Omental fat pad (tissue), 4 donors: Measurements from ENCODE around the gene TBXA2R. TPM values are rescaled to one million over a fixed set of nuclear protein-coding genes. Genes with fewer than 3 reads are reported as not detected.
"Not testable (repeated sequence)": the region's sequence is repeated elsewhere in the genome, so short reads cannot be mapped to it uniquely, and the experiment has no call there.

ENCODE experiments used
- ATAC-seq: fragments of 150-250 bp; one replicate; pipeline ENCODE4 v1.9.1; 2016; ENCODE audit warnings: mild to moderate bottlenecking, moderate library complexity; ENCODE audit not compliant: low FRiP score
- DNase-seq: peaks from one replicate; pipeline ENCODE4 v3.0.0-alpha.2; 2019; ENCODE audit warnings: low spot score
- CTCF ChIP-seq, 3 donors: fragments of 450-650 bp; IDR thresholded peaks; one replicate each; pipeline ENCODE4 v1.5.1; 2016 to 2017; ENCODE audit warnings: antibody characterized with exemption in 3 of 3, mild to moderate bottlenecking in 3 of 3, moderate library complexity in 2 of 3
- total RNA-seq, 4 donors: library from RNA; depleted of rRNA; stranded (reverse); fragments of >200 nt; gene quantifications; one replicate each; pipeline ENCODE4 v1.1.0, GENCODE V29; 2016

TBXA2R gene
- total RNA-seq, 4 donors from 2014 or later = 0.65 to 1.8 (median 1.1) TPM

GRCh38 chr19:3570606-3571011 is 36.1 kb downstream of the TBXA2R start:
- ATAC-seq = no peak
- TF ChIP-seq CTCF (IDR thresholded peaks at IDR 0.05) = no peak

GRCh38 chr19:3570042-3570441 is 36.6 kb downstream of the TBXA2R start:
- not testable (repeated sequence) for DNase-seq, ATAC-seq

More at GRCh38 chr19:3570606-3571011, 36.1 kb downstream of the TBXA2R start:
- no peak for DNase-seq

- TF ChIP-seq CTCF (IDR thresholded peaks at IDR 0.05) = no peak
- DNase-seq (no peak), ATAC-seq (no peak)
Observed at GRCh38 chr19:3565139-3565538, 41.5 kb downstream of the TBXA2R start.

GRCh38 chr19:3563709-3564524 is 42.8 kb downstream of the TBXA2R start:
- TF ChIP-seq CTCF (IDR thresholded peaks at IDR 0.05) = no peak
- DNase-seq (no peak), ATAC-seq (no peak)

GRCh38 chr19:3557461-3558248 is 49.0 kb downstream of the TBXA2R start, which contains the start of gene MFSD12:
Gene MFSD12 (minus strand): TSS chr19:3557586. CDS start chr19:3557403, 183 bp downstream.
- ATAC-seq (peak; percentile 97), DNase-seq (peak; percentile 66)
- TF ChIP-seq CTCF (IDR thresholded peaks at IDR 0.05) = no peak

GRCh38 chr19:3556978-3557460 is 49.7 kb downstream of the TBXA2R start:
- DNase-seq (no peak), ATAC-seq (peak; percentile 56)
- TF ChIP-seq CTCF (IDR thresholded peaks at IDR 0.05) = no peak

GRCh38 chr19:3556423-3556977 is 50.2 kb downstream of the TBXA2R start:
- no peak for DNase-seq
- no peak for ATAC-seq
- no peak for TF ChIP-seq CTCF (IDR thresholded peaks at IDR 0.05)
